Esophagus muscularis mucosa (tissue), 4 donors: Measurements from ENCODE around the gene ISG15.

Experiments
- CTCF ChIP-seq, 3 experiments: fragments of 200-600 bp in 2 of 3; fragments of 450-650 bp in 1 of 3; sonication (generic) in 2 of 3; IDR thresholded peaks; one replicate each; pipeline ENCODE4 v1.5.1; 2017 to 2019; ENCODE audit warnings: antibody characterized with exemption in 3 of 3, mild to moderate bottlenecking in 2 of 3, moderate library complexity in 1 of 3
- EP300 ChIP-seq: sonication (generic); formaldehyde crosslinking; IDR thresholded peaks from one replicate; pipeline ENCODE4 v1.6.1; 2017; ENCODE audit warnings: antibody characterized with exemption
- POLR2A ChIP-seq: fragments of 450-650 bp; IDR thresholded peaks from one replicate; pipeline ENCODE4 v1.6.1; 2017; ENCODE audit warnings: antibody characterized with exemption, moderate library complexity, mild to moderate bottlenecking, low read depth

DNA sequence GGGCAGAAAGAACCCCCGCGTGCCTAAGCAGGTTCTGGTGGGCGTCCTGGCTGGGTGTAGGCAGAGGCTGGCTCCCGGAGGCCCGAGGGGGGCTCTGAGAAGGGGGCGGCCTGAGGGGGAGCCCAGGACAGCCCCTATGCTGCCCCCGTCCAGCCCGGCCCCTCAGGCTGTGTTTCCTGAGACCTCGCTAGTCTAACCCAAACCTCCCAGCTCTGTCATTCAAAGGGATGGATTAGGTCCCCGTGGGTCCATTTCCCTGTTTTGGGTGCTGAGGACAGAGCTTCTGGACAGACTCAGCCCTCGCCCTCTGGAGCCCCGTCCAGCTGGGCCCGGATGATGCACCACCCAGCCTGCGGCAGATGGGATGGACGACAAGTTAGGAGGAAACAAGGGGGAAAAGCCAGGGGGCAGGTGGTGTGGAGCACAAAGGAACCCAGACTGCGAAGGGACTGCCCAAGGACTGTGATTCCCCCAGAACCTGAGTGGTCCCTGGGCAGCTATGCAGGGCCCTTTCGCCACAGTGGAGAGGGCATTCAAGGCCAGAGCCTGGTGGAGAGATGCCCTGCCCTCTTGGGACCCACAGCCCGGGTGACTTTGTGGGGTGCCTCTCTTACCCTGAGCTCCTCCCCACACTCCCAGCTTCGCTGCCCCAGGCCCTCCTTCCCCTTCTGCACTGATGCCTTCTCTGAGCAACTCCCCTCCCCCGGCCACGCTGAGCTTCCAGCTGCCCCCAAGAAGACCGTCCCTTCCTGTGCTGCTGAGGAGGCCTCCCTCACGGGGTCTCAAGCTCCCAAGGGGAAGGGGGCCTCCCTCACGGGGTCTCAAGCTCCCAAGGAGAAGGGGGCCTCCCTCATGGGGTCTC is 16.2 kb upstream of the ISG15 start:
- TF ChIP-seq POLR2A (no peak), CTCF (IDR thresholded peaks at IDR 0.05) (no peak), EP300 (no peak)
